ENCODE measurements around the gene SDSL. TPM values are rescaled to one million over a fixed set of nuclear protein-coding genes. Genes with fewer than 3 reads are reported as not detected.

Gene SDSL
- total and polyA plus RNA-seq, 2 of the 13 experiments (the other 11 are each of a cell fraction or from before 2014, with no cell fraction given) = 1.2 to 1.7 TPM

DNA sequence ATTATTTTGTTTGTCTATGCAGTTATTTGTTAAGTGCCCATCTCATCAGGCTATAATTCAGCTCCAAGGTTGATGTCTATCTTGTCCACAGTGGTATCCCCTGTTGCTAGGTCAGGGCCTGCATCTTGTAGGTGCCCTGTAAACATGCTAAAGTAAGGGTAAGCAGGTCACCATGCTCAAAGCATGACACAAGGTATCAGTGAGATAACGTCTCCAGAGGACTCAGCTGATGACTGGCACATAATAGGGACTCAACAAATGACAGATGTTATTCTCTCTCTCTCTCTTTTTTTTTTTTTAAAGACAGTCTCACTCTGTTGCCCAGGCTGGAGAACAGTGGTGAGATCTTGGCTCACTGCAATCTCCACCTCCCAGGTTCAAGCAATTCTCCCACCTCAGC is 2.3 kb downstream of the SDSL start (continued):
- TF ChIP-seq, protein P1, sequence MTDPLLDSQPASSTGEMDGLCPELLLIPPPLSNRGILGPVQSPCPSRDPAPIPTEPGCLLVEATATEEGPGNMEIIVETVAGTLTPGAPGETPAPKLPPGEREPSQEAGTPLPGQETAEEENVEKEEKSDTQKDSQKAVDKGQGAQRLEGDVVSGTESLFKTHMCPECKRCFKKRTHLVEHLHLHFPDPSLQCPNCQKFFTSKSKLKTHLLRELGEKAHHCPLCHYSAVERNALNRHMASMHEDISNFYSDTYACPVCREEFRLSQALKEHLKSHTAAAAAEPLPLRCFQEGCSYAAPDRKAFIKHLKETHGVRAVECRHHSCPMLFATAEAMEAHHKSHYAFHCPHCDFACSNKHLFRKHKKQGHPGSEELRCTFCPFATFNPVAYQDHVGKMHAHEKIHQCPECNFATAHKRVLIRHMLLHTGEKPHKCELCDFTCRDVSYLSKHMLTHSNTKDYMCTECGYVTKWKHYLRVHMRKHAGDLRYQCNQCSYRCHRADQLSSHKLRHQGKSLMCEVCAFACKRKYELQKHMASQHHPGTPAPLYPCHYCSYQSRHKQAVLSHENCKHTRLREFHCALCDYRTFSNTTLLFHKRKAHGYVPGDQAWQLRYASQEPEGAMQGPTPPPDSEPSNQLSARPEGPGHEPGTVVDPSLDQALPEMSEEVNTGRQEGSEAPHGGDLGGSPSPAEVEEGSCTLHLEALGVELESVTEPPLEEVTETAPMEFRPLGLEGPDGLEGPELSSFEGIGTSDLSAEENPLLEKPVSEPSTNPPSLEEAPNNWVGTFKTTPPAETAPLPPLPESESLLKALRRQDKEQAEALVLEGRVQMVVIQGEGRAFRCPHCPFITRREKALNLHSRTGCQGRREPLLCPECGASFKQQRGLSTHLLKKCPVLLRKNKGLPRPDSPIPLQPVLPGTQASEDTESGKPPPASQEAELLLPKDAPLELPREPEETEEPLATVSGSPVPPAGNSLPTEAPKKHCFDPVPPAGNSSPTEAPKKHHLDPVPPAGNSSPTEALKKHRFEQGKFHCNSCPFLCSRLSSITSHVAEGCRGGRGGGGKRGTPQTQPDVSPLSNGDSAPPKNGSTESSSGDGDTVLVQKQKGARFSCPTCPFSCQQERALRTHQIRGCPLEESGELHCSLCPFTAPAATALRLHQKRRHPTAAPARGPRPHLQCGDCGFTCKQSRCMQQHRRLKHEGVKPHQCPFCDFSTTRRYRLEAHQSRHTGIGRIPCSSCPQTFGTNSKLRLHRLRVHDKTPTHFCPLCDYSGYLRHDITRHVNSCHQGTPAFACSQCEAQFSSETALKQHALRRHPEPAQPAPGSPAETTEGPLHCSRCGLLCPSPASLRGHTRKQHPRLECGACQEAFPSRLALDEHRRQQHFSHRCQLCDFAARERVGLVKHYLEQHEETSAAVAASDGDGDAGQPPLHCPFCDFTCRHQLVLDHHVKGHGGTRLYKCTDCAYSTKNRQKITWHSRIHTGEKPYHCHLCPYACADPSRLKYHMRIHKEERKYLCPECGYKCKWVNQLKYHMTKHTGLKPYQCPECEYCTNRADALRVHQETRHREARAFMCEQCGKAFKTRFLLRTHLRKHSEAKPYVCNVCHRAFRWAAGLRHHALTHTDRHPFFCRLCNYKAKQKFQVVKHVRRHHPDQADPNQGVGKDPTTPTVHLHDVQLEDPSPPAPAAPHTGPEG (CRISPR knock-in tag; IDR thresholded peaks at IDR 0.05) = no peak
- TF ChIP-seq, protein P2, sequence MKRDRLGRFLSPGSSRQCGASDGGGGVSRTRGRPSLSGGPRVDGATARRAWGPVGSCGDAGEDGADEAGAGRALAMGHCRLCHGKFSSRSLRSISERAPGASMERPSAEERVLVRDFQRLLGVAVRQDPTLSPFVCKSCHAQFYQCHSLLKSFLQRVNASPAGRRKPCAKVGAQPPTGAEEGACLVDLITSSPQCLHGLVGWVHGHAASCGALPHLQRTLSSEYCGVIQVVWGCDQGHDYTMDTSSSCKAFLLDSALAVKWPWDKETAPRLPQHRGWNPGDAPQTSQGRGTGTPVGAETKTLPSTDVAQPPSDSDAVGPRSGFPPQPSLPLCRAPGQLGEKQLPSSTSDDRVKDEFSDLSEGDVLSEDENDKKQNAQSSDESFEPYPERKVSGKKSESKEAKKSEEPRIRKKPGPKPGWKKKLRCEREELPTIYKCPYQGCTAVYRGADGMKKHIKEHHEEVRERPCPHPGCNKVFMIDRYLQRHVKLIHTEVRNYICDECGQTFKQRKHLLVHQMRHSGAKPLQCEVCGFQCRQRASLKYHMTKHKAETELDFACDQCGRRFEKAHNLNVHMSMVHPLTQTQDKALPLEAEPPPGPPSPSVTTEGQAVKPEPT (CRISPR knock-in tag; IDR thresholded peaks at IDR 0.05; ENCODE audit: low read depth) = no peak
- TF ChIP-seq ZFYVE20 (CRISPR knock-in tag; IDR thresholded peaks at IDR 0.05; ENCODE audit: borderline replicate concordance, low read depth) (no peak), ZBTB3 (CRISPR knock-in tag; IDR thresholded peaks at IDR 0.05; ENCODE audit: borderline replicate concordance, low read depth) (no peak), PAWR (CRISPR knock-in tag; IDR thresholded peaks at IDR 0.05; ENCODE audit: borderline replicate concordance) (no peak)
- TF ChIP-seq, protein P3, sequence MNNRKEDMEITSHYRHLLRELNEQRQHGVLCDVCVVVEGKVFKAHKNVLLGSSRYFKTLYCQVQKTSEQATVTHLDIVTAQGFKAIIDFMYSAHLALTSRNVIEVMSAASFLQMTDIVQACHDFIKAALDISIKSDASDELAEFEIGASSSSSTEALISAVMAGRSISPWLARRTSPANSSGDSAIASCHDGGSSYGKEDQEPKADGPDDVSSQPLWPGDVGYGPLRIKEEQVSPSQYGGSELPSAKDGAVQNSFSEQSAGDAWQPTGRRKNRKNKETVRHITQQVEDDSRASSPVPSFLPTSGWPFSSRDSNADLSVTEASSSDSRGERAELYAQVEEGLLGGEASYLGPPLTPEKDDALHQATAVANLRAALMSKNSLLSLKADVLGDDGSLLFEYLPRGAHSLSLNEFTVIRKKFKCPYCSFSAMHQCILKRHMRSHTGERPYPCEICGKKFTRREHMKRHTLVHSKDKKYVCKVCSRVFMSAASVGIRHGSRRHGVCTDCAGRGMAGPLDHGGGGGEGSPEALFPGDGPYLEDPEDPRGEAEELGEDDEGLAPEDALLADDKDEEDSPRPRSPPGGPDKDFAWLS (CRISPR knock-in tag; IDR thresholded peaks at IDR 0.05; ENCODE audit: borderline replicate concordance) = no peak
